OCI-LY7 (cell line): Measurements from ENCODE around the gene CTNNA1. TPM values are rescaled to one million over a fixed set of nuclear protein-coding genes. Genes with fewer than 3 reads are reported as not detected.
A peak's percentile ranks its signal among the peaks of the same experiment; 100 is the strongest.

Source experiments
- BruUV-seq: library from RNA; stranded (reverse); fragments of 400-500 nt; replicated peaks from 2 replicates; lab custom pipeline; 2021; lab: Mats Ljungman, UMichigan
- CTCF ChIA-PET: fragments of 300-600 bp; sonication (Branson Sonifier 250); formaldehyde crosslinking; loops from one replicate; lab custom pipeline; 2022; ENCODE audit warnings: antibody characterized with exemption; ENCODE audit not compliant: unreplicated experiment; lab: Charles Lee
- POLR2A ChIA-PET: fragments of 300-600 bp; sonication (Branson Sonifier 250); formaldehyde crosslinking; loops from one replicate; lab custom pipeline; 2022; ENCODE audit warnings: antibody characterized with exemption; lab: Charles Lee
- DNase-seq: peaks from one replicate; pipeline ENCODE4 v3.0.0-alpha.2; 2015; ENCODE audit warnings: low spot score
- H2AFZ ChIP-seq: fragments of 200-600 bp; sonication (generic), shearing (Covaris generic); 2 replicates; pipeline ENCODE4 v1.6.1; 2014; ENCODE audit warnings: mild to moderate bottlenecking, antibody characterized with exemption, low read length, moderate library complexity
- H3K27ac ChIP-seq: fragments of 200-600 bp; sonication (generic); 2 replicates; pipeline ENCODE4 v1.5.1; 2014; ENCODE audit warnings: mixed run types, low read depth, mild to moderate bottlenecking, moderate library complexity, low read length, inconsistent platforms; ENCODE audit not compliant: poor library complexity, severe bottlenecking
- H3K36me3 ChIP-seq: fragments of 200-600 bp; sonication (generic); 2 replicates; pipeline ENCODE4 v1.6.1; 2014; ENCODE audit warnings: mild to moderate bottlenecking, antibody characterized with exemption, low read length, moderate library complexity, mixed read lengths; ENCODE audit not compliant: insufficient read depth
- H3K4me1 ChIP-seq: fragments of 200-600 bp; sonication (generic); 2 replicates; pipeline ENCODE4 v1.5.1; 2014; ENCODE audit warnings: mild to moderate bottlenecking, low read length; ENCODE audit not compliant: insufficient read depth, poor library complexity, severe bottlenecking
- H3K4me2 ChIP-seq: fragments of 200-600 bp; sonication (generic); 2 replicates; pipeline ENCODE4 v1.6.1; 2014; ENCODE audit warnings: mild to moderate bottlenecking, low read length
- H3K4me3 ChIP-seq: fragments of 200-600 bp; sonication (generic); 2 replicates; pipeline ENCODE4 v1.5.1; 2014; ENCODE audit warnings: mild to moderate bottlenecking, low read depth, low read length; ENCODE audit not compliant: poor library complexity, severe bottlenecking
- H3K79me2 ChIP-seq: fragments of 200-600 bp; sonication (generic); 2 replicates; pipeline ENCODE4 v1.6.1; 2016; ENCODE audit warnings: low read depth, mild to moderate bottlenecking, low read length, moderate library complexity, mixed read lengths; ENCODE audit not compliant: insufficient read depth
- H3K9me2 ChIP-seq: fragments of 200-600 bp; sonication (generic); 2 replicates; pipeline ENCODE4 v1.6.1; 2016; ENCODE audit warnings: mild to moderate bottlenecking, low read length, mixed read lengths; ENCODE audit not compliant: insufficient read depth
- H3K9me3 ChIP-seq: fragments of 200-600 bp; sonication (generic); 2 replicates; pipeline ENCODE4 v1.6.1; 2014; ENCODE audit warnings: mild to moderate bottlenecking, mixed run types, low read length, mixed read lengths
- H4K20me1 ChIP-seq: fragments of 200-600 bp; sonication (generic); 2 replicates; pipeline ENCODE4 v1.6.1; 2014; ENCODE audit warnings: mild to moderate bottlenecking, antibody characterized with exemption, low read length, moderate library complexity, mixed read lengths; ENCODE audit not compliant: insufficient read depth
- EZH2phosphoT487 ChIP-seq: fragments of 200-600 bp; sonication (generic); IDR thresholded peaks from 2 replicates; pipeline ENCODE4 v1.6.1; 2018; ENCODE audit warnings: low read depth, borderline replicate concordance, mild to moderate bottlenecking, mixed run types, antibody characterized with exemption, low read length, moderate library complexity, mixed read lengths
- intact Hi-C: fragments of 100-400 bp; cut with micrococcal nuclease; formaldehyde crosslinking; loops from one replicate; pipeline ENCODE4 v1.10.0; 2022; ENCODE audit not compliant: unreplicated experiment
- total RNA-seq, 2 experiments: library from RNA; depleted of rRNA in 1 of 2; stranded (reverse); fragments of >200 nt in 1 of 2; shearing (Covaris generic) in 1 of 2; gene quantifications; 2 replicates each; pipeline ENCODE4 v1.2.3, GENCODE V29; 2014 to 2022
- TF ChIP-seq, protein P1 (sequence below): fragments of 200-600 bp; sonication (generic); conservative IDR thresholded peaks from 2 replicates; pipeline ENCODE4 v1.5.1; 2014; ENCODE audit warnings: mild to moderate bottlenecking, antibody characterized with exemption, low read length, moderate library complexity, mixed read lengths

CTNNA1 gene
- total RNA-seq, 2 experiments from 2014 or later = 40.4 to 42.7 TPM

DNA sequence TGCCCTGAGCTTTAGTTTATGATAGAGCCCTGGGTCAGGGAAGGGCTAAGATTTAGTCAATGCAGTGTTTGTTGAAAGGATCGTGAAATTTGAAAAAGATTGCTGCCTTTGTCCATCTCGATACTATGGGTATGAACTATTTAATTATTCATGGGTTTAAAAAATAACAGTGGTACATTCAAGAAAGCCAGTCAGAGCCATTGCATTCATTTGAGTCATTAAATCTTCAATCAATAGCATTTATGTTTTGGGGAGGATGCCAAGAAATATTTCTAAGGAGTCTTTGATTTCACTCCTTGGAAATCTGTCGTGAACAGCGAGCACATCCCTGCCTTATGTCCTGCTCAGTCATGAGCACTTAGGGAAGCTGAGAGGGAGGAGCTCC, 176.3 kb downstream of the CTNNA1 start:
- H3K4me2 ChIP-seq = no peak overlapping the region
- H3K4me1 ChIP-seq = no peaks in the 10 kb centered on the region
- POLR2A ChIA-PET = no interaction called here
- no peaks in the 10 kb centered on the region for H3K79me2 ChIP-seq
- CTCF ChIA-PET = no interaction called here
- intact Hi-C loops = no loop called here
- DNase-seq = no peak
- H3K9me3 ChIP-seq = no peaks in the 10 kb centered on the region
- no peak overlapping the region for H3K4me3 ChIP-seq
- BruUV-seq = no TSS peak
- no peaks in the 10 kb centered on the region for H4K20me1 ChIP-seq
- no peak overlapping the region for H2AFZ ChIP-seq
- no peaks in the 10 kb centered on the region for H3K36me3 ChIP-seq
- no peak for TF ChIP-seq EZH2phosphoT487
- TF ChIP-seq, protein P1, sequence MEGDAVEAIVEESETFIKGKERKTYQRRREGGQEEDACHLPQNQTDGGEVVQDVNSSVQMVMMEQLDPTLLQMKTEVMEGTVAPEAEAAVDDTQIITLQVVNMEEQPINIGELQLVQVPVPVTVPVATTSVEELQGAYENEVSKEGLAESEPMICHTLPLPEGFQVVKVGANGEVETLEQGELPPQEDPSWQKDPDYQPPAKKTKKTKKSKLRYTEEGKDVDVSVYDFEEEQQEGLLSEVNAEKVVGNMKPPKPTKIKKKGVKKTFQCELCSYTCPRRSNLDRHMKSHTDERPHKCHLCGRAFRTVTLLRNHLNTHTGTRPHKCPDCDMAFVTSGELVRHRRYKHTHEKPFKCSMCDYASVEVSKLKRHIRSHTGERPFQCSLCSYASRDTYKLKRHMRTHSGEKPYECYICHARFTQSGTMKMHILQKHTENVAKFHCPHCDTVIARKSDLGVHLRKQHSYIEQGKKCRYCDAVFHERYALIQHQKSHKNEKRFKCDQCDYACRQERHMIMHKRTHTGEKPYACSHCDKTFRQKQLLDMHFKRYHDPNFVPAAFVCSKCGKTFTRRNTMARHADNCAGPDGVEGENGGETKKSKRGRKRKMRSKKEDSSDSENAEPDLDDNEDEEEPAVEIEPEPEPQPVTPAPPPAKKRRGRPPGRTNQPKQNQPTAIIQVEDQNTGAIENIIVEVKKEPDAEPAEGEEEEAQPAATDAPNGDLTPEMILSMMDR = no peak
- no peak overlapping the region for H3K27ac ChIP-seq
- H3K9me2 ChIP-seq = no peaks in the 10 kb centered on the region

DNA sequence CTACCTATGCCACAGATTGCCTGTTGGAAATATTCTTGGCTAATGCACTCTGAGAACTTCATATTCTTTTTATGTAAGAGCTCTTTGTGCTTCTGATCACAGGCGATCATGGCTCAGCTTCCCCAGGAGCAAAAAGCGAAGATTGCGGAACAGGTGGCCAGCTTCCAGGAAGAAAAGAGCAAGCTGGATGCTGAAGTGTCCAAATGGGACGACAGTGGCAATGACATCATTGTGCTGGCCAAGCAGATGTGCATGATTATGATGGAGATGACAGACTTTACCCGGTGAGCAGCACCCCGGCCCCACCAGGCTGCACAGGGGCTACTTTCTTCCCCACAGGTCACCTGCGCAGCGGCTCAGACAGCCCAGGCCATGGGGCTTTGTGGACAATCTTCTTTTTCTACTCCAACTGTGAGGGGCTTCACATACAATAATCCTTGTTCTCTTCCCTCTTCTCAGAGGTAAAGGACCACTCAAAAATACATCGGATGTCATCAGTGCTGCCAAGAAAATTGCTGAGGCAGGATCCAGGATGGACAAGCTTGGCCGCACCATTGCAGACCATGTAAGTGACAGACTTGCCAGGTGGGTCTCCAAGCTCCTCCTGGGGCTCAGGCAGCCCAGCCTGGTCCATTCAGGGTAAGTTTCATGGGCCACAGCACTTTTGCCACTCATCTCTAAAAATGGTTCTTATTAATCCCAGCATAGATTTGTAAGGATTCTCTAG, 177.3 kb downstream of the CTNNA1 start:
- Histone ChIP-seq H3K4me2 (no peak overlapping the region), H3K9me3 (no peaks in the 10 kb centered on the region), H3K9me2 (no peaks in the 10 kb centered on the region), H4K20me1 (no peaks in the 10 kb centered on the region), H3K4me3 (no peak overlapping the region), H3K36me3 (no peaks in the 10 kb centered on the region), H3K4me1 (no peaks in the 10 kb centered on the region), H2AFZ (no peak overlapping the region), H3K27ac (no peak overlapping the region), H3K79me2 (no peaks in the 10 kb centered on the region)
- TF ChIP-seq, protein P1 = no peak
- TF ChIP-seq EZH2phosphoT487 = no peak
- CTCF ChIA-PET = no interaction called here
- POLR2A ChIA-PET = no interaction called here
- BruUV-seq = no TSS peak
- intact Hi-C loops = no loop called here
- no peak for DNase-seq

DNA sequence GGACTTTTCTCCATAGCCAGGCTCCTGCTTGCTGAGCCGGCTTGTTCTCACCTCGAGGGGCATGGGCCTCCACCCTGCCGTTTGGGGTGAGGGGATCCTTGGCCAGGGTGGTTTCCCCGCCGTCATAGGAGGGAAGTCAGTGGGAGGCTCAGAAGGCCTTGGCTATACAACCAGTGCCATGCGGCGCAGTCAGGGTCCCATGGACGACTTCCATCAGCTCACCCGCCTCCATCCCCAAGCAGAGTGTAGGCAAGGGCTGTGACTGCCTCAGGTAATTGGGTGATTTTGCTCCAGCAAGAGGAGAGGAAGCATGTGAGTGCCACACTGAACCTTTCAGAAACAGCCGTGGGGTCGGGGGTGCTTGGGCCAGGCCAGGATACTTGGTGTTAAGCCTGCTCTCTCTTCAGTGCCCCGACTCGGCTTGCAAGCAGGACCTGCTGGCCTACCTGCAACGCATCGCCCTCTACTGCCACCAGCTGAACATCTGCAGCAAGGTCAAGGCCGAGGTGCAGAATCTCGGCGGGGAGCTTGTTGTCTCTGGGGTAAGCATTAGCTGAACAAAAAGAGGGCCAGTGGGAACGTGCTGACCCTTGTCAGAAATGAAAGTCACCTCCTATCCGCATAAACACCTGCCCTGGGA, 179.1 kb downstream of the CTNNA1 start:
- Histone ChIP-seq H3K4me2 (no peak overlapping the region), H3K4me1 (no peaks in the 10 kb centered on the region), H3K36me3 (no peaks in the 10 kb centered on the region), H3K27ac (no peak overlapping the region), H3K9me2 (no peaks in the 10 kb centered on the region), H3K4me3 (no peak overlapping the region), H2AFZ (no peak overlapping the region), H4K20me1 (no peaks in the 10 kb centered on the region), H3K9me3 (no peaks in the 10 kb centered on the region), H3K79me2 (no peaks in the 10 kb centered on the region)
- ChIA-PET POLR2A (interaction anchor here (0.6 kb wide), 1 partner anchor 466 kb away, joined by 3 read pairs; no protein-coding TSS in a partner anchor), CTCF (no interaction called here)
- BruUV-seq = no TSS peak
- peak; percentile 7 for DNase-seq
- TF ChIP-seq, protein P1 = peak; percentile 48
- TF ChIP-seq EZH2phosphoT487 = no peak
- intact Hi-C loops = no loop called here
